Middle frontal gyrus (tissue), 1 donor: Measurements from ENCODE around the gene HNRNPF.

Source experiments
- DNase-seq: peaks from one replicate; pipeline ENCODE4 v3.0.0-alpha.2; 2015; ENCODE audit warnings: low spot score; ENCODE audit errors: extremely low spot score

The HNRNPF gene

GRCh38 chr10:43377424-43377883 lies 31.5 kb downstream of the HNRNPF start:
- DNase-seq, result no peak

DNA sequence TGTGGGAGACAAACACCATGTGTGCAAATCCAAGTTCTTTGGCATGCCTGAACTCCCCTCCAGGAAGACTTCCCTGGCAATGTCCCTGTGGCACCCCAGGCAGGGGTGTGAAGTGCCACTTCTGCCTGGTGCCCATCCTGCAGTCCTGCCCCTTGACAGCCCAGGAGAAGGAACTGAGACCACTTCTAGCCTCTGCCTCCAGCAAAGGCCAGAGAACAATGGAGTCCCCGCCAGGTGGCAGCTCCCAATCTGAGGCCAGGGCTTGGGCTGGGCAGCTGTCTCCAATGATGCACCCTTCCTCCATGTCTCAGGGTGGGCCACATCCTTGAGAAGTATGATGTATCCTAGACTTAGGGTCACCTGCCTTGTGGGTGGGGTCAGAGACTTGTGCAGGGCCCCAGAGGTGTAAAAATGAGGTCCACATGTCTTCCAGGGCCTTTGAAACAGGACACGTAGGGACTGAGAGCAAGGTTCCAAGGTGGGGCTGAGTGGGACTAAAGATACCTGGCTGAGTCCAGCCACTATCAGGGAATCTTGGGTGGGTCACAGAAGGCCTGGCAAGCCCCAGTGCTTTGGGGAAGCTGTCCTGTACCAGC lies 32.1 kb downstream of the HNRNPF start:
- no peak for DNase-seq

DNA sequence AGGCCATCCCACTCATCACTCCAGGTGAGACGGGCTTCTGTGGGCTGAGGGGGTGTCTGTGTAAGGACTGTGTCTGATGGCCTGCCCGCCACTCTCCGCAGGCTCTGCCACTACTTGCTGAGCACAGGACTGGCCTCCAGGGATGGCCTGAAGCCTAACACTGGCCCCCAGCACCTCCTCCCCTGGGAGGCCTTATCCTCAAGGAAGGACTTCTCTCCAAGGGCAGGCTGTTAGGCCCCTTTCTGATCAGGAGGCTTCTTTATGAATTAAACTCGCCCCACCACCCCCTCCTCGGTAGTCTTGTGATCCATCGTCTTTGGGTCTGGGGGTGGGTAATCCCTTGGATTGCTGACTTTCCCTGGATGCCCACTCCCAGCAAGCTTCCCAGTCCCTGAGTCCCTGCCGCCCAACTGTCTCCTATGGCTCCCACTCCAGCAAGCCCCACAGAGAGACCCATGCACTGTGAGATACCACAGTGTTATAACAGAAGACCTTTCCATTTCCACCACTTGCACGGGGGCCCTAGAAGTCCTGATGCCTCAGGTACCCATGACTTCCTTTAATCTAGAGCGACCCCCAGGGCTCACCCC lies 32.8 kb downstream of the HNRNPF start:
- no peak for DNase-seq

DNA sequence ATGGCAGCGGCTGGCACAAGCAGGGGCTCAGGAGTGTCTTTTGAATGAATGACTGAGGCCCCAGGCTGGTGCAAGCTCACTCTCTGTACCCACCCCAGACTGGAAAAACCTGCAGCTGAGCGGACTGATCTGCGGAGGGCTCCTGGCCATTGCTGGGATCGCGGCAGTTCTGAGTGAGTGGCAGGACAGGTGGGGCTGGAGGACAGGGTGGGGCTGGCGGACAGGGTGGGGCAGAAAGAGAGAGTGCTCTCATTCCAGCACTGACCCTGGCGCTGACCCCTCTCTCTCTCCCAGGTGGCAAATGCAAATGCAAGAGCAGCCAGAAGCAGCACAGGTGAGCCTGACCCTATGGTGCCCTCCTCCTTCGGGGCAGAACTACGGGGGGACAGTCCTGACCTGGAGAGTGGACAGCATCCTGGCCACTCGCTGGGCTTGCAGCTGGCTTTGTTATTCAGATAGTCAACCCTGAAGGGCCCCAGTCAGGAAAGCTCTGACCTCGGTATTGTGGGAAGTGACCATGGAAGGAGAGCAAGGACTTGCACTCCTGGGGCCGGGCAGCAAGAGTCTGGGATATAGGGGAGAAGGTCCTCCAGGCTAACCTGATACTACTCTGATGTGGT lies 33.5 kb downstream of the HNRNPF start:
- no peak for DNase-seq

DNA sequence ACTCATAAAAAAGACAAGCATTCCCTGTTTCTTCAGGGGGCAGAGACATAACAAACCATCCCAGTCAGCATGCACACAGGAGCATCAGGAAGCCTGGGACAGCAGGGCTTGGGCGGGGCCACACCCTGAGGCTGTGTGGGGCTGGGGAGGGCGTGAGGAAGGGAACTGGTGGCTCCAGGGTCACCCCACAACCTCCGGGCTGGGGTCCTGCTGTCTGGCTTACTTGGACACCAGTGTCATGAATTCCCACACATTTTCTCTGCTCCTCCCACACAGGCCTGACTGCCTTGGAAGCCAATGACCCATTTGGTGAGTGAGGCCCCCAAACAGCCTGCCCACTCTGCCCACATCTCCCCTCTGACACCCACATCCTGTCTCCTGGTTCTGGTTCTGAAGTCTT lies 34.8 kb downstream of the HNRNPF start:
- DNase-seq, result no peak

DNA sequence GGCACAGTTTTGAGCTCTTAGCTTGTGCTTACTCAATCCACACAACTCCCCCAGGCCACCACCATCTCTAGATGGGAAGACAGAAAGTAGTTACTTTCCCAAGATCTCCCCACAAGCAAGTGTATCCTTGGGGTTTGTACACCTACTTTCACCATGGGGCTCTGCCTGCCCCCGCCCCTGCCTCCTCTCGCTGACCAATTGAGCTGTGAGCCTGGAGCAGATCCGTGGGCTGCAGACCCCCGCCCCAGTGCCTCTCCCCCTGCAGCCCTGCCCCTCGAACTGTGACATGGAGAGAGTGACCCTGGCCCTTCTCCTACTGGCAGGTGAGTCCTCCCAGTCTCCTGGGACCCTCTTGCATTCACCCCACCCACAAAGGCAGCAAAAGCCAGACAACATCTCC lies 35.5 kb downstream of the HNRNPF start:
- no peak for DNase-seq

- DNase-seq, result peak; percentile 61
Observed at GRCh38 chr10:43372765-43373361, 36.1 kb downstream of the HNRNPF start.

GRCh38 chr10:43371418-43371817 lies 37.6 kb downstream of the HNRNPF start, which contains the start of gene FXYD4:
FXYD4 (plus strand) TSS chr10:43371636; CDS start chr10:43373747, 2,111 bp downstream.
- DNase-seq, result no peak

- no peak for DNase-seq
Observed at GRCh38 chr10:43370671-43371215, 38.2 kb downstream of the HNRNPF start.

DNA sequence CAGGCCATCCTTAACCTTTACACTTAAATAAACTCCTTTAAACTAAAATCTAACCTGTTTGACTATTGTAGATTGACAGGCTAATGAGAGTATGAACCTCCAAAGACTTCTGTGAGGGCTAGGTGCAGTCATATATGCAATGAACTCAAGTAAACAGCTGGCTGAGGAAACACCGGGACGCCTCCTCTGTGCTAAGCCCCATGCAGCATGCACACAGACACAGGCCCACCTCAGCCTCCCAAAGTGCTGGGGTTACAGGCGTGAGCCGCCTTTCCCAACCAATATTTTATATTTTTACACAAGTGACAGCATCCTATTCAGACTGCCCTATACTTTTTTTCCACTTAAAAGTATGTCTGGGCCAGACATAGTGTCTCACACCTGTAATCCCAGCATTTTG lies 39.1 kb downstream of the HNRNPF start:
- no peak for DNase-seq

- no peak for DNase-seq
Observed at GRCh38 chr10:43365001-43365400, 44.0 kb downstream of the HNRNPF start.

DNA sequence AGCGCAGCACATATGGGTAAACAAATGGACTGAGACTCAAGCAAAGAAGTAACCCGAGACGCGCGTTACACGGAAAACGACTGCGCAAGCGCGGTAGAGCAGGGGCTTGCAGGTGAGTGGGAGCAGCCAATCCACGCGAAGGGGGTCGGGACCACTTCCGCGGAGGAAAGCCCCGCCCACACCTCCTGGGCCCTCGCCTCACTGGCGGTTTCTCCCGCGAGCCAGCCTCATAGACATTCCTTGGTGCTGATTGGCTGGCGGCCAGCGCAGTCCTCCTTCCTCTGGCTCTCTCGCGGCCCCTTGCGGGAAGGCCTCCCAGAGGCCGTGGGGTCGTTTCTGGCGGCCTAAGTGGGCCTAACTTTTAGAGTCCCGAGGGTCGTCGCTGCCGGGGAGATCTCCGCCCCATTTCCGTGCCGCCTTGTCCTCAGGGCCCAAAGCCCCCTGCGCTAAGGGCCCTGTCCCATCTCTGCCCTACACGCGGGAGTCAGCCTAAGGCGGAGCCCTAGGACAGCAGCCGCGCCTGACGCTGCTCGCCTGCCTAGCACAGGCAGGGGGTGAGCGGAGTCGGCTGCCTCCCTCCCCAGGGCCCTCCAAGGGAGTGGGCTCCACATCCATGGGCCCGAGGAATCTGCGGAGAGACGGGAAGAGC lies 46.7 kb downstream of the HNRNPF start:
- DNase-seq, result peak; percentile 87

- DNase-seq, result no peak
Observed at GRCh38 chr10:43361547-43362190, 47.3 kb downstream of the HNRNPF start.

- no peak for DNase-seq
Observed at GRCh38 chr10:43360086-43360485, 48.9 kb downstream of the HNRNPF start.

GRCh38 chr10:43355749-43356371 lies 53.1 kb downstream of the HNRNPF start:
- no peak for DNase-seq

GRCh38 chr10:43354879-43355380 lies 54.1 kb downstream of the HNRNPF start:
- DNase-seq, result no peak

GRCh38 chr10:43354330-43354635 lies 54.7 kb downstream of the HNRNPF start:
- DNase-seq, result no peak

DNA sequence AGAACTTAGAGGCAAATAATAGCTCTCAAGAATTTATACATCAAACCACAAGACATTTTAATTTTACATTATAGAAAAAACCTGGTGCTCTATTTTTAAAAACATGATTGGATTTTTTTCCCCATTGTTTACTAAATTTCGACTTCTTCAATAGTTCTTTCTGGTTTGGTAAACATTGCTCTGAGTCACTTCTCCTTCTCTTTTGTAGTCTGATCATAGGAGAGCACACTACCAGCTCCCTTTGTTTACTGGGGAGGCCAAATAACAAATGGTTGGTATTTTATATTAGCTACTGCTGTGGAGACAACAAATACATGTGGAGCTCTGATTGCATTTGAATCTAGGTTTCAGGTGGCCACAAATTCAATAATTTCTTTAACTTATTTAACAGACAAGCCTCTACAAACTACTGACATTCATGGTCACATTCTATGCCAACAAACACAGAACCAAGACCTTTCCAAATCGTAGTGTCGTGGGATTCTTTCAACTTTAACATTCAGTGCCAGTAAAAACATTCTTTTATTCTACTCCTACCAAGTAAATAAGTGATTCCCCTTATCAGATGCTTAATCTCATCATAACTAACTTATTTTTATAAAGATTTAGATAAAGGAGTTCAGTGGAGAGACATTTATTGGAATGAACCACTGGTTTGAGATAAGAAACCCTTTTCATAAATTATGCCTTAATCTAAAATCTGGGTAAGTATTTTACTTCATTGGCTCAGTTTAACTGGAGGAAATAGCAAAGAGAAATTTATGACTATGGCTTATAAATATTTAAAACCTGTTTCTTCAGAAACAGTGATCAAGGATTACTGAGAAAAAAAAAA lies 55.3 kb downstream of the HNRNPF start:
- no peak for DNase-seq

- no peak for DNase-seq
Observed at GRCh38 chr10:43352951-43353350, 56.0 kb downstream of the HNRNPF start.

- DNase-seq, result no peak
Observed at GRCh38 chr10:43351301-43351700, 57.7 kb downstream of the HNRNPF start.
